GM13977 (cell line): ENCODE measurements around the gene UNC5CL.
A peak's percentile ranks its signal among the peaks of the same experiment; 100 is the strongest.
"Not testable (repeated sequence)": the region's sequence is repeated elsewhere in the genome, so short reads cannot be mapped to it uniquely, and the experiment has no call there.

Experiments used
- DNase-seq: peaks from one replicate; pipeline ENCODE4 v3.0.0; 2012; ENCODE audit warnings: low spot score
- in situ Hi-C: fragments of 300-500 bp; cut with MboI; formaldehyde crosslinking; loops from one replicate; pipeline ENCODE4 v1.12.0; 2022; ENCODE audit warnings: low sequenced_read_pairs, low pct_unique_long_range_greater_than_20kb, mixed read lengths, inconsistent platforms; ENCODE audit not compliant: unreplicated experiment
- TF ChIP-seq, protein P1 (sequence below): IDR thresholded peaks from 2 replicates; pipeline ENCODE4 v1.5.1; 2012; ENCODE audit warnings: mild to moderate bottlenecking, control low read depth; ENCODE audit not compliant: insufficient read depth; ENCODE audit errors: extremely low read depth, missing control alignments

The UNC5CL gene

DNA sequence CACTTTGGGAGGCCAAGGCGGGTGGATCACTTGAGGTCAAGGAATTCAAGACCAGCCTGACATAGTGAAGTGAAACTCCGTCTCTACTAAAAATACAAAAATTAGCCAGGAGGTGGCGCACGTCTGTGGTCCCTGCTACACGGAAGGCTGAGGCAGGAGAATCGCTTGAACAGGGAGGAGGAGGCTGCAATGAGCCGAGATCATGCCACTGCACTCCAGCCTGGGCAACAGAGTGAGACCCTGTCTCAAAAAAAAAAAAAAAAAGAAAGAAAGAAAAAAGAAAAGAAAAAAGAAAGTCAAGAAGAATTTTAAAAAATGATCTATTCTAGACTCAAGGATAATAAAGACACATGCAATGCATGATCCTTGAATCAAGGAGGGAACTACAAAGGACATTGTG lies 32.8 kb downstream of the UNC5CL start:
- DNase-seq, in situ Hi-C loops: not testable (repeated sequence)
- TF ChIP-seq, protein P1, sequence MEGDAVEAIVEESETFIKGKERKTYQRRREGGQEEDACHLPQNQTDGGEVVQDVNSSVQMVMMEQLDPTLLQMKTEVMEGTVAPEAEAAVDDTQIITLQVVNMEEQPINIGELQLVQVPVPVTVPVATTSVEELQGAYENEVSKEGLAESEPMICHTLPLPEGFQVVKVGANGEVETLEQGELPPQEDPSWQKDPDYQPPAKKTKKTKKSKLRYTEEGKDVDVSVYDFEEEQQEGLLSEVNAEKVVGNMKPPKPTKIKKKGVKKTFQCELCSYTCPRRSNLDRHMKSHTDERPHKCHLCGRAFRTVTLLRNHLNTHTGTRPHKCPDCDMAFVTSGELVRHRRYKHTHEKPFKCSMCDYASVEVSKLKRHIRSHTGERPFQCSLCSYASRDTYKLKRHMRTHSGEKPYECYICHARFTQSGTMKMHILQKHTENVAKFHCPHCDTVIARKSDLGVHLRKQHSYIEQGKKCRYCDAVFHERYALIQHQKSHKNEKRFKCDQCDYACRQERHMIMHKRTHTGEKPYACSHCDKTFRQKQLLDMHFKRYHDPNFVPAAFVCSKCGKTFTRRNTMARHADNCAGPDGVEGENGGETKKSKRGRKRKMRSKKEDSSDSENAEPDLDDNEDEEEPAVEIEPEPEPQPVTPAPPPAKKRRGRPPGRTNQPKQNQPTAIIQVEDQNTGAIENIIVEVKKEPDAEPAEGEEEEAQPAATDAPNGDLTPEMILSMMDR = peak; percentile 72

DNA sequence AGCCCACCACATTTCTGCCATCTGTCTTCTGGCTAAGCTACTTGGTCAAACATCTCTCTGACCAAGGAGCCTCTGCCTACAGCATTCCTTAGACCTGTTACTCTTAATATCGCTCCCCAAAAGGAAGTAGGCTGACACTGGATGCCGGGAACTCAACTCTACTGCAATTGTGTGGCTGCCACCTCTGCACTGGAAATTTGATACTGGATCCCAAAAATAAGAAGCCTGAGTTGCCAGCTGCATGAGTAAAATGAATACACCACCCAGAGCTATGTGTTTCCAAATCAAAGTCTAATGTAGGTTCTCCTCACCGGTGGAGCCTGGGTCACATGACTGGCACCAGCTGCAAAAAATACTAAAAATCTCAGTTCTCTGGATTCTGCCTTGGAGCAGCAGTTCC lies 36.9 kb downstream of the UNC5CL start:
- in situ Hi-C loops = no loop called here
- TF ChIP-seq, protein P1 = no peak
- DNase-seq = no peak

DNA sequence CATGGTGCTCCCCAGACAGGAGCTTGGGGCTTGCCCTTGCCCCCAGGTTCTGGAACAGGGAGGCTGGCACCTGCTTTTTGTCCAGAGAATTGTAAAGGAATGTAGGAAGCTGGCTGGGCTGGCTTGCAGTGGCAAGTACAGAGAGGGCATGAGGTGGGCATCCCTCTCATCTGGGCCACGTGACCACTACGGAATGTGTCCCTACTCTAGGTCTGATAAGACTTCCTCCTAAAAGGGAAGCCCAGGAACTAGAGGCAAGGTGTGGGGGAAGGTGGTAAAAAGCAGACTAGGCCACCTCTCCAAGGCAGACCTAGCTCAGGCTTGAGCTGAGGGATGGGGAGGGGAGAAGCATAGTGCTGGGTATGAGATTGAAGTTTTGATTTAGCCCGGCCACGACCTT lies 38.8 kb downstream of the UNC5CL start:
- in situ Hi-C loops = no loop called here
- TF ChIP-seq, protein P1 = no peak
- DNase-seq = no peak

DNA sequence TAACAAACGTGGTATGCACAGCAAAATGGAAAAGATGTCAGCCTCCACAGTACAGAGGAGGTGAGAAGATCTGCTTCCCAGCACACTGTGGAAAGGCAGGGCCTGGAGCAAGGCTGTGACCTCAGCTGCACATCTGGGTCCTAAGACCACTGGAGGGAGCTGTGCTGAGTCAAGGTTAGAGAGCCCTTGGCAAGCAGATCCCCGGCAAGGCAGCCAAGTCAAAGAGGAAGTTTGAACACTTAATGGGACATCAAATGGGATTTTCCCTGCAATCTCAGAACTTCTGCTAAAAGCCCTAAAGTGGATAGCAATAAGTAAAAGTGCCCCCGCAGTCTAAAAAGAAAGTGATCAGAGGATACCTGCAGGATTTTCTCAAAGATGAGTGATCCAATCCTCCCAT lies 39.5 kb downstream of the UNC5CL start:
- peak; percentile 36 for DNase-seq
- in situ Hi-C loops = no loop called here
- TF ChIP-seq, protein P1 = peak; percentile 59

DNA sequence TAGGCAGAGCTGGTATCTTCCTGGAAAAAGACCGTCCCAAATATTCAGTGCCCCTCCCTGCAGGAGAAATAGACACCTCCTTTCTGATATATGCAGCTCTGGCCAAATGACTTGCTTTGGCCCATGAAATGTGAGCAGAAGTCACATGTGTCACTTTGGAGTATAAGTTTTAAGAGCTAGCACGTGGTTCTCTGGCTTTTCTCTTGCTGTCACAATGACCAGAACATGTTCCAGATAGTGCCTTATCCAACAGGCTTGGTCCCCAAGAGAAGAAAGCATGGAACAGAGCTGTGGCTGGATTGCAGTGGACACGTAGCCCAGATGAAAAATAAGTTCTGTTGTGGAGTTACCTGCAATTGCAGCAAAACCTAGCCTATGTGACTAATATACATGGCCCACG lies 40.4 kb downstream of the UNC5CL start:
- no peak for DNase-seq
- in situ Hi-C loops = no loop called here
- TF ChIP-seq, protein P1 = no peak

DNA sequence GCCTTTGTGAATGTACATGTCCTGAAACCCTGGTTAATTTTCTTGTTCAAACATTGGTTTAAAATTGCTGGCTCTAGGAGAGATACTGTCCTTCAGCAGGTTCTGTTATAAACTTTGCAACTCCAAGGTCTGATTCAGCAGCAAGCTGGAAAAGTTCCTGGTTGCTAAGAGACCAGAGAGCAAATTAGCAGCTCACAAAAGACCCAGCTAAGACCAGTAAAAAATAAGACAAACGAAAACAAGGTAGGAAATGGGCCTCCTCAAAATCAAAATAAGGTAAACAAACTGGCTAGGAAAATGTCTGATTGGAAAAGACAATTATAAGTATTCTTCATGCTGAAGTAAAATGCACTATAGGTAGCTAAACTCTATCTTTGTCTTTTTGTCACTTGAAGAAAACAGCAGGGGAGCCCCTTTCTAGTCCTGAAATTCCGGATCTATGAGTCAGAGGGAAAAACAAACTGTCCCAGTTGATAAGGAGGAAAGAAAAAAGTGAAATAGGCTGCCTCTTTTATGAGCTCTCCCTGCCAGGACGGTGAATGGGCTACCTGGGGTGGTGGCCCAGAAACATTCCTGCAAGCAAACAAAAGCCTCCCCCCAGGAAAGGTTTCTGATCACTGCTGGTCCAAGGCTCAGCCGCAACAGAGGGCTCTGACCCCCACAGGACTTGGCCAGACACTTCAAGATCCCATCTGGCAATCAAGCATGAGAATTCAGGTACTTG lies 41.6 kb downstream of the UNC5CL start:
- no peak for DNase-seq
- in situ Hi-C loops = no loop called here
- TF ChIP-seq, protein P1 = no peak
